ENCODE measurements around the gene CCT3.

The CCT3 gene

GRCh38 chr1:156282479-156283222, 55.4 kb downstream of the CCT3 start, which contains the start of gene SMG5:
Gene SMG5, minus strand, starts transcription at chr1:156282825. Its CDS starts 145 bp downstream, at chr1:156282680.
- Histone ChIP-seq H3K36me3 (replicated peaks; ENCODE audit: insufficient read depth, low read length) (peaks cover 14% of the 10 kb centered on the region), H3F3A (ENCODE audit: insufficient read depth, low read length) (peaks cover 7% of the 10 kb centered on the region), H3K4me3 (ENCODE audit: low read length) (peak within 1 kb of the TSS; percentile 84), H3K9me2 (replicated peaks; ENCODE audit: insufficient read depth, low read length) (no peaks in the 10 kb centered on the region), H3K4me2 (ENCODE audit: low read depth, low read length) (peak within 1 kb of the TSS; percentile 90), H3K27ac (ENCODE audit: low read length) (peak within 1 kb of the TSS; percentile 68), H3K27me3 (replicated peaks; ENCODE audit: insufficient read depth, low read length) (no peaks in the 10 kb centered on the region), H3K9me3 (replicated peaks; ENCODE audit: insufficient read depth, low read length) (no peaks in the 10 kb centered on the region), H2AFZ (ENCODE audit: low read length) (peak within 1 kb of the TSS; percentile 77), H3K9ac (ENCODE audit: low read length) (peak within 1 kb of the TSS; percentile 79), H3K4me1 (ENCODE audit: low read length) (peaks cover 23% of the 10 kb centered on the region; the same call in 1 of the 2 replicates), H4K20me1 (ENCODE audit: insufficient read depth, low read length) (0 out of 2 replicates have a peak, but pooled peaks cover 3% of the 10 kb centered on the region), H3K79me2 (ENCODE audit: low read length) (peaks cover 76% of the 10 kb centered on the region)
- TF ChIP-seq EZH2 (optimal IDR thresholded peaks at IDR 0.05; ENCODE audit: low read depth, low read length) (no peak), CTCF (IDR thresholded peaks at IDR 0.05; ENCODE audit: low read length) (no peak), EZH2phosphoT487 (IDR thresholded peaks at IDR 0.05; ENCODE audit: low read length) (no peak)
- peak; percentile 100 for DNase-seq

DNA sequence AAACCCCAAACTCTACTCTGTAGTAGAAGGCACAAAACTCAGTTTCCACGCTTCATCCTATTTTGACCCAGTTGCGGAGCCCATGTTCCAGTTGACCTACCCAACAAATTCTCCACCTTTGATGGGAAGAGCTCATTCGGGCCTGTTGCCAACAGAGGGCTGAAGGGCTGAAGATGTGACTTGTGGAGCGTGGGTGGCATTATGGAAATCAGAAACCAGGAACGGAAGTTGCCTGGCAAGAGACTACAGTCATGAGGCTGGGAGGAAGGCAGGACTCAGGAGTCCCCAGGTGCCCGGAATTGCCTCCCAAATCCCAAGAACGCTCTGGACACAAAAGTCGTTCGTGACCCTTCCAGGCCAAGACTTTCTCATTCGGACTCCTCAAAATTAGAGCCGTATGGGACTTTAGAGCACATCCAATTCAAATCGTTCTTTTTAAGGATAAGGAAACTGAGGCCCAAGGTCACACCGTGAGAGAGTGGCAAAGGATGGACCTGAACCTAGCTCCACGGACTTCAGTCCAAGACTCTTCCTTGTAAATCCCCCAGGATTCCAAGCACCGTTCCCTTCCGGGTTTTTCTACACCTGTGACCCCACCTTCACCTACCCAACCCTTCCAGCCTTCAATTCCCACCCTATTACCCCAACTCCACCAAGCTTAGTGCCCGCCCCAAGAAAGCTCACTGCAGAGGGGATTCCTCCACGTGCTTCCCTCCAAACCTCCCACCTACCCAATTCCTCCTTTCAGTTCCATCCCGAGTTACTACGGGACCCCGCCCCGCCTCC, 56.2 kb downstream of the CCT3 start:
- Histone ChIP-seq H2AFZ (ENCODE audit: low read length) (peak overlapping the region; percentile 56; the same call in 1 of the 2 replicates), H3K4me3 (ENCODE audit: low read length) (peak overlapping the region; percentile 84), H3K79me2 (ENCODE audit: low read length) (peaks cover 81% of the 10 kb centered on the region), H3K36me3 (replicated peaks; ENCODE audit: insufficient read depth, low read length) (peaks cover 17% of the 10 kb centered on the region), H3K4me2 (ENCODE audit: low read depth, low read length) (peak overlapping the region; percentile 90), H3K4me1 (ENCODE audit: low read length) (peaks cover 23% of the 10 kb centered on the region; the same call in 1 of the 2 replicates), H3K9me2 (replicated peaks; ENCODE audit: insufficient read depth, low read length) (no peaks in the 10 kb centered on the region), H3K27me3 (replicated peaks; ENCODE audit: insufficient read depth, low read length) (no peaks in the 10 kb centered on the region), H4K20me1 (ENCODE audit: insufficient read depth, low read length) (0 out of 2 replicates have a peak, but pooled peaks cover 3% of the 10 kb centered on the region), H3K9ac (ENCODE audit: low read length) (peak overlapping the region; percentile 79), H3K27ac (ENCODE audit: low read length) (peak overlapping the region; percentile 68), H3K9me3 (replicated peaks; ENCODE audit: insufficient read depth, low read length) (no peaks in the 10 kb centered on the region), H3F3A (ENCODE audit: insufficient read depth, low read length) (peaks cover 7% of the 10 kb centered on the region)
- peak; percentile 47 for DNase-seq
- TF ChIP-seq CTCF (IDR thresholded peaks at IDR 0.05; ENCODE audit: low read length), result no peak
- no peak for TF ChIP-seq EZH2 (optimal IDR thresholded peaks at IDR 0.05; ENCODE audit: low read depth, low read length)
- no peak for TF ChIP-seq EZH2phosphoT487 (IDR thresholded peaks at IDR 0.05; ENCODE audit: low read length)

DNA sequence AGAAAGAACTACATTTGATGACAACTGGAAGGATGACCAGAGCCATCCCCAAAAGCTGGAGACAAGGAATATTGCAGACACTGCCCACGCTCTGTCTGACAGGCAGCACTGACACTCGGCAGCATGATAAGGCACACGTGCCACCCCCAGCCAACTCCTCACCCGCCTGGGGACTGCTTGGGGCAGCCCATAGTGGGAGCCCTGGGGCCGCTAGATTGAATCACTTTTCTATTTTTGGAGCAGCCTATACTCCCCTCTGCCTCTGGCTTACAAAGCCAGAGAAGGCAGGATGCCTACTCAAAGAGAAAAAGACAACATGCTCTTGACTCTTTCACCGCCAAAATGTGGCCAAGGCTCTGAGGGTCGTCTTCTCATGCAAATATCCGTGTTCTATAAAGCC, 56.8 kb downstream of the CCT3 start:
- H4K20me1 ChIP-seq (ENCODE audit: insufficient read depth, low read length), result 0 out of 2 replicates have a peak, but pooled peaks cover 3% of the 10 kb centered on the region
- peaks cover 23% of the 10 kb centered on the region; the same call in 1 of the 2 replicates for H3K4me1 ChIP-seq (ENCODE audit: low read length)
- no peaks in the 10 kb centered on the region for H3K9me2 ChIP-seq (replicated peaks; ENCODE audit: insufficient read depth, low read length)
- no peaks in the 10 kb centered on the region for H3K27me3 ChIP-seq (replicated peaks; ENCODE audit: insufficient read depth, low read length)
- peaks cover 83% of the 10 kb centered on the region for H3K79me2 ChIP-seq (ENCODE audit: low read length)
- no peaks in the 10 kb centered on the region for H3K9me3 ChIP-seq (replicated peaks; ENCODE audit: insufficient read depth, low read length)
- H3F3A ChIP-seq (ENCODE audit: insufficient read depth, low read length), result peaks cover 7% of the 10 kb centered on the region
- peak overlapping the region; percentile 84 for H3K4me3 ChIP-seq (ENCODE audit: low read length)
- peaks cover 21% of the 10 kb centered on the region for H3K36me3 ChIP-seq (replicated peaks; ENCODE audit: insufficient read depth, low read length)
- H3K9ac ChIP-seq (ENCODE audit: low read length), result peak overlapping the region; percentile 79
- no peak overlapping the region for H2AFZ ChIP-seq (ENCODE audit: low read length)
- peak; percentile 91 for DNase-seq
- H3K4me2 ChIP-seq (ENCODE audit: low read depth, low read length), result peak overlapping the region; percentile 90
- TF ChIP-seq EZH2 (optimal IDR thresholded peaks at IDR 0.05; ENCODE audit: low read depth, low read length) (no peak), EZH2phosphoT487 (IDR thresholded peaks at IDR 0.05; ENCODE audit: low read length) (no peak), CTCF (IDR thresholded peaks at IDR 0.05; ENCODE audit: low read length) (peak; percentile 43)
- peak overlapping the region; percentile 68 for H3K27ac ChIP-seq (ENCODE audit: low read length)

Measured in MM.1S (cell line).